Gastroesophageal sphincter (tissue), 3 donors: ENCODE results near the gene MBOAT1.

Experiments used
- CTCF ChIP-seq, 4 experiments: fragments of 200-600 bp in 2 of 4; fragments of 450-650 bp in 2 of 4; sonication (generic) in 1 of 4; IDR thresholded peaks; one replicate each; pipeline ENCODE4 v1.5.1; 2017 to 2019; ENCODE audit warnings: antibody characterized with exemption in 4 of 4, mild to moderate bottlenecking in 2 of 4, moderate library complexity in 2 of 4
- EP300 ChIP-seq: sonication (generic); formaldehyde crosslinking; IDR thresholded peaks from one replicate; pipeline ENCODE4 v1.6.1; 2017; ENCODE audit warnings: antibody characterized with exemption, mild to moderate bottlenecking
- POLR2A ChIP-seq, 2 donors: fragments of 450-650 bp; IDR thresholded peaks; one replicate each; pipeline ENCODE4 v1.6.1; 2017; ENCODE audit warnings: antibody characterized with exemption in 2 of 2, mild to moderate bottlenecking in 2 of 2, moderate library complexity in 1 of 2
- POLR2AphosphoS5 ChIP-seq: sonication (generic); formaldehyde crosslinking; IDR thresholded peaks from one replicate; pipeline ENCODE4 v1.6.1; 2017; ENCODE audit warnings: antibody characterized with exemption

DNA sequence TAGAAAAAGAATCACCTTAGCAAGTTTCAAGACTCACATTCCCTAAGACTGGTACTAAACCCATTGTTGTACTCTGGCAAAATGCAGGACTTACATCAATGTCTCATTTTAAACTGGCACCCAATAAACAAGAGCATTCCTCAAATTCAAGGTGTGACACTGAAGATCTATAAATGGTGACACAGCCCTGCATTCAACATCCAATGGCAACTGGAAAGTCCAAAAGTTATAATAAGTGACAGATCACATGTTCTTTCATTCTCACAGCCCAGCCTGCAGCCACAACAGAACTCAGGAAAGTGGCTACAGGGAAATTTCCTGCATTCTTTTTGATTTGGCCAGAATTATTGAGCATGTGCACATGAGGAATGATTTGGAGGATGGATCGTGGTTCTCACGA is 57.5 kb downstream of the MBOAT1 start:
- TF ChIP-seq POLR2A (IDR thresholded peaks at IDR 0.05) (no peak), CTCF (IDR thresholded peaks at IDR 0.05) (no peak), POLR2AphosphoS5 (no peak), EP300 (no peak)
